Stimulated activated naive CD8-positive, alpha-beta T cell treated with anti-CD3 and anti-CD28 coated beads, Interleukin-15, Interleukin-2, amounts not matched to agents 100 U/mL and 50 U/mL, for 24 hours (primary cell): Measurements from ENCODE around the gene RIMOC1.
"Not testable (repeated sequence)": the region's sequence is repeated elsewhere in the genome, so short reads cannot be mapped to it uniquely, and the experiment has no call there.

Experiments used
- ATAC-seq: fragments of 150-1000 bp; cut with Tn5 transposase; one replicate; pipeline ENCODE4 v1.10.0; 2021
- DNase-seq: peaks from one replicate; pipeline ENCODE4 v3.0.0; 2021

The RIMOC1 gene

DNA sequence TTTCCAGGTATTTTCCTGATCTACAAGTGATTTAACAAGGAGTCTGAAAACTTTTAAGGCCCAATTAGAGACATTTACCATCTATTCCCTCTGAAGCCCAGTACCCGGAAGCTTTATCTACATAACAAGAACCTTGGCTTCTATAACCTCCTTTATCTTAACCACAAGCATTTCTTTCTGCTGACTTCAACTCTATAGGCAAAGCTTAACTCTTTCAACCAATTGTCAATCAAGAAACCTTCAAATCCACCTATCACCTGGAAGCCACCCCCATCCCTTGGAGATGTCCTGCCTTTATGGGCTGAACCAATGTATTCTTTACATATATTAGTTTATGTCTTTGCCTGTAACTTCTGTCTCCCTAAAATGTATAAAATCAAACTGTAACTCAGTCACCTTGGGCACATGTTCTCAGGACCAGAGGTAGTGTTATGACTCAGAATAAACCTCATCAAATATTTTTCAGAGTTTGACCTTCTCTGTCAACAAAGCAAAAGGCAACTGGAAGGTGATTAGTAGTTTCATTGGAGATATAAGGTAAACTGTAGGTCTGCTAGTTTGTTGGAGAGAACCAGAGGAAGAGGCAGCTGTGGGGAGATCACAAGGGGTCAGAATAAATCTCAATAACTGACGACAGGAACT, 13.0 kb upstream of the RIMOC1 start:
- ATAC-seq (no peak), DNase-seq (no peak)

DNA sequence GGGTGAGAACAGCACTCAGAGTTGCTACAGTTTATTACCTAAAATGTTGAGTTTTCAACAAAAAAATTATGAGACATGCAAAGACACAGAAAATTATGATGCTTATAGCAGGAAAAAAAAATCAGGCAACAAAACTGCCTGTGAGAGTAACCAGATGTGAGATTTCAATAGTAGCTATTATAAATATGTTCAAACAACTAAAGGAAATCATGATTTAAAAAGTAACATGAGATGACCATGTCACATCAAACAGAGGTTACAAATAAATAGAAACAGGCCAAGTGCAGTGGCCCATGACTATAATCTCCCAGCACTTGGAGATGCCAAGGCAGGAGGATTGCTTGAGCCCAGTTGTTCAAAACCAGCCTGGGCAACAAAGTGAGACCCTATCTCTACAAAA, 12.1 kb upstream of the RIMOC1 start:
- DNase-seq (no peak), ATAC-seq (no peak)

DNA sequence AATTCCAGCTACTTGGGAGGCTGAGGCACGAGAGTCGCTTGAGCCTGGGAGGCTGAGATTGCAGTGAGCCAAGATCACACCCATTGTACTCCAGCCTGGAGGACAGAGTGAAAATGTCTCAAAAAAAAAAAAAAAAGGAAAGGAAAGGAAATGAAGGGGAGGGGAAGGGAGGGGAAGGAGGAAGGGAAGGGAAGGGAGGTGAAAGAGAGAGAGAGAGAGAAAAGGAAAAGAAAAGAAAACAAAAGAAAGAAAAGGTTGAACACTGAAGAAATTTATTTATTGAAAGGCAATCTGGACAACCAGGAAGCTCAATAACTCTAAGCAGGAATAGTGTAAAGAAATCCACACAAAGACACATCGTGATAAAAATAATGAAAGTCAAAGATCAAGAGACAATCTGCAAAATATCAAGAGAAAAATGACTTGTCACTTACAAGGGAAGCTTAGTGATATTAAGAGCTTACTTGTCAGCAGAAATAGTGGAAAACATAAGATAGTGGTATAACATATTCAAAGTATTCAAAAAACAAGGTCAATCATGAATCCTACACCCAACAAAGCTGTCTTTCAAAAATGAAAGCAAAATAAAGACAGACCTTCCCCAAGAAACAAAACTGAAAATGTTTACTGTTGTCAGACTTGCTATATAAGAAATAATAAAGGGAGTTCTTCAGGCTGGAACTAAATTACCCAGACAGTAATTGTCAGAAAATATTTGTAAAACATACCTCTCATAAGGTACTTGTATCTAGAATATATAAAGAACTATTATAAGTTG, 10.9 kb upstream of the RIMOC1 start:
- DNase-seq (no peak), ATAC-seq (no peak)

DNA sequence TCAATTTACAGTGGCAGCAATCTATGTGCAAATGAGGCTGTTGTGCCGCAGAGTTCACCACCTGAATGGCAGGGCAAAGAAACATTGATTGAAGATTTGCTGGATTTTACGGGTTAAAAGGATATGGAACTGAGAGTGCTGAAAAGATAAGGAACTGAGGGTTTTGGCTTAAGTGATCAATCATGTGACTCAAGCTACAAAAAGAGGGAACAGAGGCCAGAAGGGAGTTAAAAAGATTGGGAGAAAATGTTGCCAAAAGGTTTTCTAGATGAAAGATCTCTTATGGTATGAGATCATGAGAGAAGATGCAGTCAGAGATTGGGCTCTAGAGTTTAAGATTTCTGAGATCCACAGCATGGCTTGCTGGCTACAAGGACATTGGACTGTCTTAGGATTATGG, 7.9 kb upstream of the RIMOC1 start:
- ATAC-seq, result no peak
- no peak for DNase-seq

DNA sequence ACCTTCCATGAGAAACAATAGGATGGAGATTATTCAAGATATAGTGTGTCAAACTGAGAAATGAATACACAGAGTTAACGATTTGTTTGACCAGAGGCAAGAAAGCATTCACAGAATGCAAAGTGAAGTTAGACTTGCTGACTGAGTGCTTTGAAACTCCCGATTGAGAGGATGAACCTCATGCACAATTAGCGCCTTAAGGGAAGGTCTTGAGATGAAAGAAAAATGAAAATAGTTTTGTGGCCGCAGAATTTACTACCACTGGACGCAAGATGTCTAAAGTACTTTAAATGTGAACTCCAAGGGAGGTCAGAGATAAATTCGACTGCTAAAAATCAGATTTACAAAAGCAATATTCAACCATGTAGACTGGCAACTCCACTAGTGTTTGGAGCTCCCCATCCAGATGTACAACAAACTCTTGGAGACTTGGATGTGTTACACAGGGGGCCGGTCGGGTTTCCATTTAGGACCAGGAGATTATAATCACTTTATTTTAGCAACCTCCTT, 707 bp upstream of the RIMOC1 start:
- DNase-seq (no peak), ATAC-seq (no peak)

DNA sequence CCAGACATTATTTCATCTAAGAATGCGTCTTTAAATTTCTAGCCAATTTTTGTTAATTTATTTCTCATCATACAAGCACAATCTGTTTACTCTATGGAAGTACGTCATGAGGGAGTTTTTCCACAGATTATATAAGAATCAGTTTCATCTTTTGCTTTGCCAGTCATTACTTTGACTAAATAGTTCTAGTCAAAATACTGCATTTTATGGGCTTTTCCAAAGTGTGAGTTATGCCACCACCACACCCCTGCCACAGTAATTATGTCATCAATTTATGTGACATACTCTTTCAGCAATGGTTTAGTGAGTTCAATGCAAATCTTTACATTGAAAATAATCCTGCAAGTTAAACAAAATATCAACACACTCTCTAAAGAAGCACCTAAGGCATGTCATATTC, 2.0 kb downstream of the RIMOC1 start:
- ATAC-seq, result no peak
- DNase-seq, result no peak

DNA sequence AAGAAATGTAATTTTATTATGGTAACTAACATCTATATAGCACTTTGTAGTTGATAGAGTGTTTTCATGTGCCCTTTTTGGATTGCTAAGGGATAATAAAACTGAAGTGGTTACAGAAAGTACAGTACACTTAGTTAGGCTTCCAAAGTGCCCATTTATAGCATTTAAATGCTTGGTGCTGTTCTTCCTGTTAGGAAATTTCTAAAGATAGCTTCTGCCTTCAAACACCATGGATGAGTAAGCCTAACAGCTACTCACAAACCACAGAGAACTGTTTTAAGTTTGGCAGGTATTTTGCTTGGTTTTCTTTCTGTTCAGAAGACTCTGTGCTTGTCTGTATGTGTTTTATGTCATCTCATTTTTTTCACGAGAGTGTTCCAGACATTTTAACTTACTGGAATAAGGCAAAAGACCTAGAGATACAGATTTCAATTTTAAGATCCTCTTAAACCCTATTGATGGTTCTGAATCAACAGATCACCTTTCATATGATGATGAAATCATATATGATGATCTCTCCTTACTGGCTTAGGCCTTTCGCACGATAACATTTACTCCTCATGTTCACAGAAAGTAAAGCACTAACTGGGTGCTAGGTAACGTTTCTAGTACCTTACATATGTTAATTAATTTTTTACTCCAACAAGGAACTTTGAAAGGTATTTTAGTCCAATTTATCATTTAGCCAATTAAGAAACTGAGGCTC, 4.4 kb downstream of the RIMOC1 start:
- DNase-seq (no peak), ATAC-seq (no peak)

DNA sequence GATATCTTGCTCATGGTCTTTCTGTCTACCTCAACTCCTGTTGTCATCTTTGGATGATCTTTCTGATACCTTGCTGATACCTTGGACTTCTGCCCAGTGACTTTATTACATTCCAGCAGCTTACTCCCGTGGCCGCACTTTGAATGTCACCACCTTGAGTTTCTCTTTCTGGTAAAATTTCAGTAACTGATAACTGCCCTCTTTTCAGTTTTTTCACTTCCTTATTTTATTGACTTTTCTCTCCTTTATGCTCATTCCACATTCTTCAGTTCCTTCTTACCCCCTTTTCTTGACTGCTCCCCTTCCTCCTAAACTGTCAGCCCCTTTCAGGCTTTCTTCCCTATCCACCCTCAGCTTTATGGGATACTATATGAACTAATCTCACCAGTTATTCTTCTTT, 14.0 kb downstream of the RIMOC1 start:
- no peak for DNase-seq
- ATAC-seq, result no peak

DNA sequence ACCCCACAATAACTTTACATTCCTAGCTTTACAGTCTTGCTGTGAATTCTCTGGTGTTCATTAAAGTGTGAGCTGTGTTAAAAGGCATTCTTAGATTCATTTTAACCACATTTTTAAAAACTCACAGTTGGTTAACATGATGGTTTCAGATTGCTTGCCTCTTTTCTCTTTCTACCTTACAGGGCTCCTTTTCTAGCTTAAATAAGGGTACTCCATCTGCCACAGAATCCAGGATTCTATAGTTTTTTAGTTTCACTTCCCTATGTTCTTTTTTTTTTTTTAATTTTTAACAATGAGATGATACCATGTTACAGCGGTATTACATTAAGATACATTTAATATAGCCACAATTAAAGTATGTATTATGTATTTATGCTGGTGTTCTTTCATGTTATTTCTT, 17.0 kb downstream of the RIMOC1 start:
- ATAC-seq, result no peak
- DNase-seq, result no peak

DNA sequence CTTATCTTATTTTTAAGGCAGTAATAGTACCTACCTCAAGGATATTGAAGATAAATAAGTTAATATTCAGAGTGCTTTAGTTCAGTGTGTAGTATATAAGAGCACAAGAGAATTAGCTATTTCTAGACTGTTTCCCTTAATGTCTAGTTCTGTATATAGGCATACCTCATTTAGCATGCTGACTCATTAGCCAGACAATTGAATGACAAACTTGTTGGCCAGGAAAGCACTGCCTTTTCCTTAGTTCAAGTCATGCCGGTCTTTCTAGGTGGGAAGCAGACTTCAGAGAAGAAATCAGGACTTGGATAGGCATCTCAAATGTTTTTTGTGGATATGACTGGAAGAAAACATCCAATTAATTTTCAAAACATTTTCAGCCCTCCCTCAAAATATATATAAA, 17.7 kb downstream of the RIMOC1 start:
- ATAC-seq, result no peak
- no peak for DNase-seq

DNA sequence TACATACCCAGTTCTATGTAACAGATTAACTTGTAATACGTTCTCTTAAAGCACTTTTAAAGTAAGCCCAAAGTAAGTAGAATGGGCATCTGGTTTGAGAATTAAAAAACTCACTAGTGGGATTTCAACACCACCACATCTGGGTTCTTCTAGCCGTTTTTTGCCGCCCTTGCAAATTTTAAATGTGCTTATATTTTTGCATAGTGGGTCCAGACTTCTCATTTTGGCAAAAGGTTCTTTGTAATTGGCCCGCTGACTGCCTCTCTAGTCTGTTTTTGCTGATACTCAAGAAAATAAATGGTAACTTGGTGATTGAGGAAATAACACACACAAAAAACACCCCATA, 20.4 kb downstream of the RIMOC1 start:
- DNase-seq, result no peak
- no peak for ATAC-seq

DNA sequence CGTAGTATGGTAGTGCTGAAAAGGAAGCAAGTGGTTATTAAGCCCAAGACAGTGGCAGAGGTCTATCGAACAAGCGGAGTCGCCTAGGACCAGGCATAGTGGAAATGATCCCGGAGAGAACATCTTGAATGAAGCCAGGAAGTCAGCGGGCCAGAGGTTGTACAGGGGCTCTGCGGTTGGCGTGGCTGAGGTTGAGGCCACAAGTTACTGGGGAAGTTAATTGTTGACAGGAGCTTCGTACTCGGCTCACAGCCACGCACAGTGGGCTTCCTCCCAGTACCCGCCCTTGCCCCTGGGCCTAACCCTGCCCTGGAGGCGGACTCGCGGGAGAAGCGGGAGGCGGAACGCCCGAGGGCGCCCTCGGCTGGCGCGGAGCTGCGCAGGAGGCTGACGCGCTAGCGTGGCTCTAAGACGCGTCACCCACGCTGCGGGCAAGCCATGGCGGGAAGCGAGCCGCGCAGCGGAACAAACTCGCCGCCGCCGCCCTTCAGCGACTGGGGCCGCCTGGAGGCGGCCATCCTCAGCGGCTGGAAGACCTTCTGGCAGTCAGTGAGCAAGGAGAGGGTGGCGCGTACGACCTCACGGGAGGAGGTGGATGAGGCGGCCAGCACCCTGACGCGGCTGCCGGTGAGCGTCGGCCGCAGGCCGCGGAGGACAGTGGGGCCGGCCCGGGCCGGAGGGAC, 20.9 kb downstream of the RIMOC1 start, which contains the start of gene FBXO4:
TSS of gene FBXO4 (plus strand) at position 410 of the 683 bp plus-strand sequence. CDS start at position 439, 29 bp downstream.
- ATAC-seq (peak; percentile 99), DNase-seq (peak; percentile 90)

DNA sequence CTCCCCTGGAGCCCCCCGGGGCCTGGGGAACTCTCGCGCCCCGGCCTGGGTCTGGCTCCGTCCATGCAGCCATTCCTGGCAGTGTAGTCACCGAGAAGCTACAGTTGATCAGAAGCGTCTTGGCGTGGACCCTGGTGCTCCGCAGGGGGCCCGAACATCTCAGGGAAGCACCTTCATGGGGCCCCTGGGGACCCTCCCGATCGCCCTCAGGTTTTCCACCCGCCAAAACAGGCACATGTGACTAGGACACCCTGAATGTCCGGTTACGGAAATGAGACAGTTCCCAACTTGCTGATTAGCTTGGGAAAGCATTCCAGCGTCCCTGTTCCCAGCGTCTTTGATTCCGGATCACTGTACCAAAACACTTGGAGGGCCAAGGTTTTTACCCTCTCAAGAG, 21.4 kb downstream of the RIMOC1 start:
- DNase-seq, result peak; percentile 55
- ATAC-seq, result peak; percentile 40

DNA sequence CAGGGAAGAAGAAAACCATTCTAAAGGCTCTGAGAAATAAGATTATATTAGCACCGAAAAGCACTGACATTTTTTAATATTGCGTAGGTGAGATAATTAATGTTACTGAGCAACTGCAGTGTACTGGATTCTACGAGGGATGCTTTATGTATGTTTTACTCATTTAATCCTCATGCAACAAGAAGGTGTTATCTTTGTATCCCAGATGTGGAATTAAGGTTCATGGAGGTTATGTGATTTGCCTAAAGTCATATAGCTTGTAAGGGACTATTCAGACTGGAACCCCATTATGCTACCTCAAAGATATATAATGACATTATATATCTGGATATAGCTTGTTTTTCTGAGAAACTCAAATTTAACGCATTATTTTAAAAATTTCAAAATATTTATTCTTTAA, 23.5 kb downstream of the RIMOC1 start:
- no peak for DNase-seq

DNA sequence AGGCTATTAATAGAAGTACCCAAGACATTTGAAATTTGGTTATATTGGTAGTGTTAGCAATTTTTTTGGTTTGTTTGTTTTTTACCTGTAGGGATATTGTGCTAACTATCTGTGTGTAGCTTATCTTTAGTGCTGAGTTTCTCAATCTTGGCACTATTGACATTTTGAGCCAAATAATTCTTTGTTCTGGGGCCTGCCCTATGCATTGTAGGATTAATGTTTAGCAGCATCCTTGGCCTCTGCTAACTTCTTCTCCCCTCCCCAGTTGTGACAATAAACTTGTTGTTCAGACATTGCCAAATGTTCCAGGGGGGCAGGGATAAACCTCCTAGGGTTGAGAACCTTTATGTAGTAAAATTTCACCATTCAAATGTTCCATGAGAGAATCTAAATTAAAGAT, 24.9 kb downstream of the RIMOC1 start:
- DNase-seq (no peak), ATAC-seq (no peak)

More for the DNA sequence above, 23.5 kb downstream of the RIMOC1 start:
- ATAC-seq, result no peak

DNA sequence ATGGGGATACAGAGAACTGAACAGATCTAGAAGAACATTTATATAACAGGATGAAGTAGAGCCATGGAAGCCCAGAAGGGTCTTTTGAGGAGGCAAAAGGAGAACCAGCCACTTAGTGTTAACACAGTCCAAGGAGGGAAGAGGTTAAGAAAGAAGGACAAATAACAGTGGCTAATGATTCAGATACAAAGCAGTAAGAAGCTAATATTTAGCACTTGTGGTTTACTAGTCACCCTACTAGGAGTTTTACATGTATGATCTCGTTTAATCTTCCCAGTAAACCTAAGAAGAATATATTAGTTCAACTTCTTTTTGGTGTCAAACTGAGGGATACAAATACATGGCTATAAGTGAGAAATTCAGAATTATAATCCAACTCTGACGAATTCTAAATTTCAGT, 28.6 kb downstream of the RIMOC1 start:
- DNase-seq, result no peak
- ATAC-seq, result no peak

DNA sequence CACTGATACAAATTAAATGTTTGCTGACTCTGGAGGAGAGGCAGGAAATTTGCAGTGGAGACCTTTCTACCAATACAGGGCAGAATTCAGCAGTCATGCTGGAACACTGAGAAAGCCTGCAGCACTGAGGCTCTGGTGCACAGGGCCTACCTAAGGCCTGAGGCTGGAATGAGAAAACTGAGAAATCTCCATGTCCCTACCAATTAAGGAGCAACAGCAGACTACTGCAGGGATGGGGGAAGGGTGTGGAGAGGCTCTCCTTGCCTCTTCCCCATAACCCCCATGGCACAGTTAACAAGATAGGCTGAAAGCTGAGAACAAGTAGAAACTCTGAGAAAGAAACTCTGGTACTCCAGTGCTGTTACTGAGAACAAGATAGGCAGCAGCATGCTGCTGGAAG, 31.4 kb downstream of the RIMOC1 start:
- no peak for DNase-seq
- ATAC-seq, result no peak

DNA sequence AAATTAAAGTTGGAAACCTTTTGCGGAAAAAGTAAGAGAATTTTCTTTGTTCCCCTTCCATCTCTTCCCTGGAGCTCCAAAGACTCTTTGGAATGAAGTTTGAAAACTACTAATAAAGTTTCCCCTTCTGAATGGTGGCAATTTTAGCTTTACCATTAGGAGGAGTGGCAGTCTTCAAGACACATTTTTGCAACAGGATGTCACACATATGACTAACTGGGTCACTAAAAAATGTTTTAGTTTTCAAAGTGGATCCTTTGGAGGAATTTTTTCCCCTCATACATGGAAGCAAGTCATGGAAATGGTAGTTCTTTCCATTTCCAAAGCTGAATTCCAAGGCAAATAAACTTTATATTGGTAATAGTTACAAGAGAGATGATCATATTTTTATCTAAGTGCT, 36.5 kb downstream of the RIMOC1 start:
- DNase-seq (no peak), ATAC-seq (no peak)

DNA sequence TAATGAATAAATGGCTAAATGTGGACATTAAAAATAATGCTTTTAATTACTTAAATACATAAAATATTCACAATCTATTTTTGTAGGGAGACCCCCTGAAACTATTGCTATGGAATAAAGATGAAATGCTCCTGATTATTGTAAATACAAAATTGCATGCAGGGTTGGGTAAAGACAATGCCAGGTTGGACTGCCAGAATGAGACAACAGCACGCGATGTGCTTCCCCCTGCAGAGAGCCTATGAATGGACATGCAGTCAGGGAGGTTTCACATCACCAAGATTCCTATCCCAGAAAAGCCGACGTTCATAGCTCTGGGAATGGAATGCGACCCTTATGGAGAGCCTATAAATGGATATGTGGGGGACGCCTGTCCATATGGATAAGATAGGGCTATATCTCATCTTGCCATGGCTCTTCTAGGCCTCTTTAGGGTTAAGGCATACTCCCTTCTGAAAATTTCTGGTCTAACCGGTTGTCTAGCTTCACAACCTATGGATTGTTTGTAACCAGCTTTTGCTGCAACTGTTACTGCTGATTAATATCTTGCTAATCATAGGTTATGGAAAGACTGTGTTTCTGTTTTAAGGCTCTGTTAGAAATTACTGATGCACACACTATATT, 41.3 kb downstream of the RIMOC1 start:
- DNase-seq, ATAC-seq: not testable (repeated sequence)

DNA sequence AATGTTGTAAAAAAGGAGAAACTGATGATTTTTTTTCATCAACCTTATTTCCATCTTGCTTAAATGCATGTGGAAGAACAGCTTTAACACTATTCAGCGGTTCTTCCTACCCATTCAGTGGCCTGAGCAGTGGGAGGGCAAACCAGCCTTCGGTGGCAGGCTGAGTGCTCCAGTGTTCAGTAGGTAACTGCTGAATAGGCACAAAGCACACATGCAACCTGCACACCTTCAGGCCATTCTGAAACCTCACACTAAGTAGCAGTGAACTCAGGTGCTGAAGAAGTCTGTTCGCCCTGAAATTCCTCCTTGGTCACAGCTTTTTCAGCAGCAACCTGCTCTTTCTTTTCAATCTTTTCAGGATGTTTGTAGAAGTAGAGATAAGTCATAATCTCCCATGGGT, 47.1 kb downstream of the RIMOC1 start:
- DNase-seq (no peak), ATAC-seq (no peak)
